Measurements from ENCODE around the gene CCDC150.

DNA sequence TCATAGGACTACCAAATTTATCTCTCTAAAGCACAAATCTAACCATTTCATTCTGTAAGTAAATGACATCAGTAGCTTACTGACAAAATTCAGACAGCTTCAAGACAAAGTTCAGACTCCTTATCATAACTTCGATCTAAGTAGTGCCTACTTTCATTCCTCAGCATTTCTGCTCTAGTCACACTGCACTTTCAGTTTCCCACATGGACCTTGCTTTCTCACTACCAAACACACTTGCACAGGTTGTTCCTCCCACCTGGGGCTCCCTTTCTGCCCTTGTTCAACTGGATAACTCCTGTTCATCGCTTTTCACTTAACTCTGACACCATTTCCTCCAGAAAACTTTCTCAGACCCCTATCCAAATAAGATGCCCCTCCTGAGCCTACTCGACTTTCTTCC, 22.1 kb upstream of the CCDC150 start:
- TF ChIP-seq, protein P1, sequence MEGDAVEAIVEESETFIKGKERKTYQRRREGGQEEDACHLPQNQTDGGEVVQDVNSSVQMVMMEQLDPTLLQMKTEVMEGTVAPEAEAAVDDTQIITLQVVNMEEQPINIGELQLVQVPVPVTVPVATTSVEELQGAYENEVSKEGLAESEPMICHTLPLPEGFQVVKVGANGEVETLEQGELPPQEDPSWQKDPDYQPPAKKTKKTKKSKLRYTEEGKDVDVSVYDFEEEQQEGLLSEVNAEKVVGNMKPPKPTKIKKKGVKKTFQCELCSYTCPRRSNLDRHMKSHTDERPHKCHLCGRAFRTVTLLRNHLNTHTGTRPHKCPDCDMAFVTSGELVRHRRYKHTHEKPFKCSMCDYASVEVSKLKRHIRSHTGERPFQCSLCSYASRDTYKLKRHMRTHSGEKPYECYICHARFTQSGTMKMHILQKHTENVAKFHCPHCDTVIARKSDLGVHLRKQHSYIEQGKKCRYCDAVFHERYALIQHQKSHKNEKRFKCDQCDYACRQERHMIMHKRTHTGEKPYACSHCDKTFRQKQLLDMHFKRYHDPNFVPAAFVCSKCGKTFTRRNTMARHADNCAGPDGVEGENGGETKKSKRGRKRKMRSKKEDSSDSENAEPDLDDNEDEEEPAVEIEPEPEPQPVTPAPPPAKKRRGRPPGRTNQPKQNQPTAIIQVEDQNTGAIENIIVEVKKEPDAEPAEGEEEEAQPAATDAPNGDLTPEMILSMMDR (conservative IDR thresholded peaks at IDR 0.05): no peak
- TF ChIP-seq ZFX (IDR thresholded peaks at IDR 0.05): no peak

Measured in C4-2B (cell line).